ENCODE data around the gene MEGF11.

MEGF11 gene

GRCh38 chr15:66051833-66052232, 201.7 kb downstream of the MEGF11 start:
- H4K20me1 ChIP-seq (ENCODE audit: insufficient read depth, low read length) = no peaks in the 10 kb centered on the region
- H3K4me2 ChIP-seq (ENCODE audit: low read length) = no peak overlapping the region
- H3K36me3 ChIP-seq (replicated peaks; ENCODE audit: low read depth, low read length) = no peaks in the 10 kb centered on the region
- H3K4me1 ChIP-seq (ENCODE audit: low read length) = no peaks in the 10 kb centered on the region; the same call in 1 of the 2 replicates
- H2AFZ ChIP-seq (ENCODE audit: low read depth, low read length) = no peak overlapping the region
- peaks cover 17% of the 10 kb centered on the region; the same call in 1 of the 2 replicates for H3K27me3 ChIP-seq (ENCODE audit: low read depth, low read length)
- H3K9ac ChIP-seq (ENCODE audit: low read length) = no peak overlapping the region
- no peaks in the 10 kb centered on the region for H3K9me3 ChIP-seq (ENCODE audit: insufficient read depth, low read length)
- TF ChIP-seq EZH2phosphoT487 (IDR thresholded peaks at IDR 0.05; ENCODE audit: low read depth) = no peak
- TF ChIP-seq, protein P1, sequence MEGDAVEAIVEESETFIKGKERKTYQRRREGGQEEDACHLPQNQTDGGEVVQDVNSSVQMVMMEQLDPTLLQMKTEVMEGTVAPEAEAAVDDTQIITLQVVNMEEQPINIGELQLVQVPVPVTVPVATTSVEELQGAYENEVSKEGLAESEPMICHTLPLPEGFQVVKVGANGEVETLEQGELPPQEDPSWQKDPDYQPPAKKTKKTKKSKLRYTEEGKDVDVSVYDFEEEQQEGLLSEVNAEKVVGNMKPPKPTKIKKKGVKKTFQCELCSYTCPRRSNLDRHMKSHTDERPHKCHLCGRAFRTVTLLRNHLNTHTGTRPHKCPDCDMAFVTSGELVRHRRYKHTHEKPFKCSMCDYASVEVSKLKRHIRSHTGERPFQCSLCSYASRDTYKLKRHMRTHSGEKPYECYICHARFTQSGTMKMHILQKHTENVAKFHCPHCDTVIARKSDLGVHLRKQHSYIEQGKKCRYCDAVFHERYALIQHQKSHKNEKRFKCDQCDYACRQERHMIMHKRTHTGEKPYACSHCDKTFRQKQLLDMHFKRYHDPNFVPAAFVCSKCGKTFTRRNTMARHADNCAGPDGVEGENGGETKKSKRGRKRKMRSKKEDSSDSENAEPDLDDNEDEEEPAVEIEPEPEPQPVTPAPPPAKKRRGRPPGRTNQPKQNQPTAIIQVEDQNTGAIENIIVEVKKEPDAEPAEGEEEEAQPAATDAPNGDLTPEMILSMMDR (IDR thresholded peaks at IDR 0.05; ENCODE audit: low read depth, low read length) = no peak
- H3K79me2 ChIP-seq (ENCODE audit: low read length) = no peaks in the 10 kb centered on the region
- H3K4me3 ChIP-seq (ENCODE audit: low read length) = no peak overlapping the region
- no peak overlapping the region for H3K27ac ChIP-seq (ENCODE audit: low read length)

- Histone ChIP-seq H3K79me2 (ENCODE audit: low read length) (no peaks in the 10 kb centered on the region), H3K27me3 (ENCODE audit: low read depth, low read length) (peaks cover 20% of the 10 kb centered on the region), H3K4me1 (ENCODE audit: low read length) (no peaks in the 10 kb centered on the region; the same call in 1 of the 2 replicates), H3K9ac (ENCODE audit: low read length) (no peak overlapping the region), H3K9me3 (ENCODE audit: insufficient read depth, low read length) (no peaks in the 10 kb centered on the region), H3K36me3 (replicated peaks; ENCODE audit: low read depth, low read length) (no peaks in the 10 kb centered on the region), H2AFZ (ENCODE audit: low read depth, low read length) (no peak overlapping the region), H3K27ac (ENCODE audit: low read length) (no peak overlapping the region), H4K20me1 (ENCODE audit: insufficient read depth, low read length) (no peaks in the 10 kb centered on the region), H3K4me3 (ENCODE audit: low read length) (no peak overlapping the region), H3K4me2 (ENCODE audit: low read length) (no peak overlapping the region)
- TF ChIP-seq EZH2phosphoT487 (IDR thresholded peaks at IDR 0.05; ENCODE audit: low read depth) = no peak
- TF ChIP-seq, protein P1 (IDR thresholded peaks at IDR 0.05; ENCODE audit: low read depth, low read length) = no peak
These were observed 203.3 kb downstream of the MEGF11 start for GRCh38 chr15:66050264-66050663.

- no peaks in the 10 kb centered on the region for H4K20me1 ChIP-seq (ENCODE audit: insufficient read depth, low read length)
- no peaks in the 10 kb centered on the region for H3K36me3 ChIP-seq (replicated peaks; ENCODE audit: low read depth, low read length)
- H2AFZ ChIP-seq (ENCODE audit: low read depth, low read length) = no peak overlapping the region
- no peaks in the 10 kb centered on the region; the same call in 1 of the 2 replicates for H3K4me1 ChIP-seq (ENCODE audit: low read length)
- H3K4me3 ChIP-seq (ENCODE audit: low read length) = no peak overlapping the region
- H3K79me2 ChIP-seq (ENCODE audit: low read length) = no peaks in the 10 kb centered on the region
- H3K9me3 ChIP-seq (ENCODE audit: insufficient read depth, low read length) = no peaks in the 10 kb centered on the region
- no peak for TF ChIP-seq EZH2phosphoT487 (IDR thresholded peaks at IDR 0.05; ENCODE audit: low read depth)
- TF ChIP-seq, protein P1 (IDR thresholded peaks at IDR 0.05; ENCODE audit: low read depth, low read length) = no peak
- peaks cover 22% of the 10 kb centered on the region for H3K27me3 ChIP-seq (ENCODE audit: low read depth, low read length)
- H3K4me2 ChIP-seq (ENCODE audit: low read length) = no peak overlapping the region
- H3K9ac ChIP-seq (ENCODE audit: low read length) = no peak overlapping the region
- no peak overlapping the region for H3K27ac ChIP-seq (ENCODE audit: low read length)
These were observed 204.2 kb downstream of the MEGF11 start for GRCh38 chr15:66049353-66049752.

GRCh38 chr15:66047321-66048024, 206.1 kb downstream of the MEGF11 start:
- Histone ChIP-seq H3K4me2 (ENCODE audit: low read length) (no peak overlapping the region), H3K9me3 (ENCODE audit: insufficient read depth, low read length) (no peaks in the 10 kb centered on the region), H3K9ac (ENCODE audit: low read length) (no peak overlapping the region), H3K27me3 (ENCODE audit: low read depth, low read length) (peaks cover 40% of the 10 kb centered on the region), H3K4me3 (ENCODE audit: low read length) (no peak overlapping the region), H3K79me2 (ENCODE audit: low read length) (no peaks in the 10 kb centered on the region), H3K27ac (ENCODE audit: low read length) (no peak overlapping the region), H3K36me3 (replicated peaks; ENCODE audit: low read depth, low read length) (no peaks in the 10 kb centered on the region), H4K20me1 (ENCODE audit: insufficient read depth, low read length) (no peaks in the 10 kb centered on the region), H2AFZ (ENCODE audit: low read depth, low read length) (peak overlapping the region; percentile 32; the same call in 1 of the 2 replicates), H3K4me1 (ENCODE audit: low read length) (no peaks in the 10 kb centered on the region; the same call in 1 of the 2 replicates)
- TF ChIP-seq EZH2phosphoT487 (IDR thresholded peaks at IDR 0.05; ENCODE audit: low read depth) = no peak
- TF ChIP-seq, protein P1 (IDR thresholded peaks at IDR 0.05; ENCODE audit: low read depth, low read length) = no peak

Measured in OCI-LY3 (cell line).